Nephron (organoid): ENCODE measurements around the gene DLD.

ENCODE experiments used
- H3K27ac Mint-ChIP-seq, 3 experiments: 2 replicates each; pipeline ENCODE4 v1.8.0; 2020; ENCODE audit warnings: mixed read lengths in 3 of 3, mild to moderate bottlenecking in 2 of 3, moderate library complexity in 1 of 3
- H3K27me3 Mint-ChIP-seq: 2 replicates; pipeline ENCODE4 v1.8.0; 2021; ENCODE audit warnings: low read depth, mild to moderate bottlenecking, moderate library complexity, mixed read lengths
- H3K36me3 Mint-ChIP-seq: 2 replicates; pipeline ENCODE4 v1.8.0; 2020; ENCODE audit warnings: low read depth, mixed read lengths
- H3K4me1 Mint-ChIP-seq: 2 replicates; pipeline ENCODE4 v1.8.0; 2020; ENCODE audit warnings: mixed read lengths
- H3K4me3 Mint-ChIP-seq, 3 experiments: 2 replicates each; pipeline ENCODE4 v1.8.0; 2020; ENCODE audit warnings: mild to moderate bottlenecking in 3 of 3, mixed read lengths in 3 of 3, moderate library complexity in 2 of 3
- H3K9me3 Mint-ChIP-seq: 2 replicates; pipeline ENCODE4 v1.8.0; 2020; ENCODE audit warnings: mixed read lengths
- CTCF ChIP-seq, 3 experiments: fragments of 200-600 bp; sonication (generic); IDR thresholded peaks; one replicate each; pipeline ENCODE4 v1.5.0; 2021; ENCODE audit warnings: antibody characterized with exemption in 3 of 3; ENCODE audit not compliant: unreplicated experiment in 3 of 3

DLD gene

GRCh38 chr7:107858280-107858679, 32.7 kb upstream of the DLD start:
- Mint-ChIP-seq H3K4me1 (no peaks in the 10 kb centered on the region), H3K27ac (no peak overlapping the region)
- TF ChIP-seq CTCF (IDR thresholded peaks at IDR 0.05; ENCODE audit: unreplicated experiment in 3 of 3) = no peak

GRCh38 chr7:107860279-107860961, 30.6 kb upstream of the DLD start:
- no peak for TF ChIP-seq CTCF (IDR thresholded peaks at IDR 0.05; ENCODE audit: unreplicated experiment in 3 of 3)
- H3K9me3 Mint-ChIP-seq = no peaks in the 10 kb centered on the region
- peaks cover 9% of the 10 kb centered on the region for H3K27me3 Mint-ChIP-seq
- H3K4me3 Mint-ChIP-seq = no peak overlapping the region
- no peaks in the 10 kb centered on the region for H3K4me1 Mint-ChIP-seq
- H3K36me3 Mint-ChIP-seq = no peaks in the 10 kb centered on the region
- no peak overlapping the region for H3K27ac Mint-ChIP-seq

More at GRCh38 chr7:107858280-107858679, 32.7 kb upstream of the DLD start:
- Mint-ChIP-seq H3K4me3 (no peak overlapping the region), H3K27me3 (no peaks in the 10 kb centered on the region), H3K36me3 (no peaks in the 10 kb centered on the region), H3K9me3 (no peaks in the 10 kb centered on the region)

- peaks cover 10% of the 10 kb centered on the region for H3K27me3 Mint-ChIP-seq
Observed at GRCh38 chr7:107860981-107861652, 29.9 kb upstream of the DLD start.

GRCh38 chr7:107865956-107866775, 24.8 kb upstream of the DLD start:
- Mint-ChIP-seq H3K27ac (no peak overlapping the region), H3K9me3 (no peaks in the 10 kb centered on the region), H3K27me3 (peaks cover 23% of the 10 kb centered on the region), H3K4me1 (no peaks in the 10 kb centered on the region), H3K4me3 (no peak overlapping the region), H3K36me3 (no peaks in the 10 kb centered on the region)
- no peak for TF ChIP-seq CTCF (IDR thresholded peaks at IDR 0.05; ENCODE audit: unreplicated experiment in 3 of 3)

More at GRCh38 chr7:107860981-107861652, 29.9 kb upstream of the DLD start:
- Mint-ChIP-seq H3K4me3 (no peak overlapping the region), H3K4me1 (no peaks in the 10 kb centered on the region), H3K9me3 (no peaks in the 10 kb centered on the region), H3K36me3 (no peaks in the 10 kb centered on the region), H3K27ac (no peak overlapping the region)
- no peak for TF ChIP-seq CTCF (IDR thresholded peaks at IDR 0.05; ENCODE audit: unreplicated experiment in 3 of 3)

GRCh38 chr7:107867858-107868466, 23.0 kb upstream of the DLD start:
- H3K36me3 Mint-ChIP-seq = no peaks in the 10 kb centered on the region
- no peaks in the 10 kb centered on the region for H3K9me3 Mint-ChIP-seq
- H3K27me3 Mint-ChIP-seq = peaks cover 27% of the 10 kb centered on the region
- TF ChIP-seq CTCF (IDR thresholded peaks at IDR 0.05; ENCODE audit: unreplicated experiment in 3 of 3) = no peak
- no peaks in the 10 kb centered on the region for H3K4me1 Mint-ChIP-seq
- no peak overlapping the region for H3K4me3 Mint-ChIP-seq
- no peak overlapping the region for H3K27ac Mint-ChIP-seq
